Stimulated activated CD4-positive, alpha-beta T cell treated with anti-CD3 and anti-CD28 coated beads, TNF-alpha, amount 100 ng/mL, for 48 hours (primary cell): ENCODE measurements around the gene CBR4.

ENCODE experiments used
- DNase-seq, 3 donors: peaks; one replicate each; pipeline ENCODE4 v3.0.0-alpha.2; 2020; ENCODE audit warnings: low read depth in 3 of 3

The CBR4 gene

GRCh38 chr4:169033660-169034059 lies 23.6 kb upstream of the CBR4 start:
- no peak for DNase-seq

DNA sequence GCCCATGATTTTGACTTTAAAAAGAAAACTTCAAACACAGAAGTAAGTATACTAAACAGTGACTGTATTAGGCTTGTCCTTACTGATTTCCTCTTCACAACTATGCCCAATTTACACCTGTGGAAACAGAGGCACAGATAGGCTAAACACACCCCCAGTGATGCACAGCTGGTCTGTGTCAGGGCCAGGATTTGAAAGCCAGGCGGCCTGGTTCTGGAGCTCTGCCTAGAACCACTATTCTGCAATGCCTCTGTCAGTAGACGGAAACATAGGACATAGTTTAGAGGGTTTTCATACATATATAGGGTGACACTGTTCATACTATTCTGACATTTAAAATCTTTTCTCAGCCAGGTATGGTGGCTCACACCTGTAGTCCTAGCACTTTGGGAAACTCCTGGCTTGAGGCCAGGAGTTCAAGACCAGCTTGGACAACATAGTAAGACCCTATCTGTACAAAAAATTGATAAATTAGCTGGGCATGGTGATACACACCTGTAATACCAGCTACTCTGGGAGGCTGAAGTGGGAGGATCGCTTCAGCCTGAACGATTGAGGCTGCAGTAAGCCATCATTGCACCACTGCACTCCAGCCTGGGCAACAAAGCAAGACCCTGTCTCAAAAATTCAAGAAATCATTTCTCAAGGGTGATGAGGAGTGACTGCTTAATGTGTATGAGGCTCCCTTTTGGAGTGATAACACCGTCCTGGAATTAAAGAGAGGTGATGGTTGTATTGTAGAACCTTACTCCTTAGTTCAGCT lies 23.0 kb upstream of the CBR4 start:
- no peak for DNase-seq

DNA sequence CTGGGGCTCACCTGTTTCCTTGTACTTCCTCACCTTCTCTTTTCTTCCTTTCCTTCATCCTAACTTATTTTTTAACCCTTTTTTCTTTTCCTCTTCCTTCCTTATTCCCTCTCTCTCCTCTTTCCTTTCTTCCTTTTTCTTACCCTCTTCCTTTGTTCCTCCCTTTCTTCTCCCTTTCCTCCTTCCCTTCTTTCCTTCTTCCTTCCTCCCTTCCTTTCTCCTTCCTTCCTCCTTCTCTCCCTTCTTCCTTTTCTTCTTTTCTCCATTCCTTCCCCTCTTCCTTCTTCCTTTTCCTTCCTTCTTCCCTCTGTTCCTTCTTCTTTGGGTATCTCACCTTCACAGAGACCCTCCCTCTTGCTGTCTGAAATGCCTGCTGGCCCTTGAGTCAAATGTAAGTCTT lies 22.1 kb upstream of the CBR4 start:
- no peak for DNase-seq

- DNase-seq, result no peak
Observed at GRCh38 chr4:169031392-169031791, 21.3 kb upstream of the CBR4 start.

GRCh38 chr4:169030562-169030982 lies 20.5 kb upstream of the CBR4 start:
- DNase-seq, result no peak

- no peak for DNase-seq
Observed at GRCh38 chr4:169029947-169030346, 19.9 kb upstream of the CBR4 start.

DNA sequence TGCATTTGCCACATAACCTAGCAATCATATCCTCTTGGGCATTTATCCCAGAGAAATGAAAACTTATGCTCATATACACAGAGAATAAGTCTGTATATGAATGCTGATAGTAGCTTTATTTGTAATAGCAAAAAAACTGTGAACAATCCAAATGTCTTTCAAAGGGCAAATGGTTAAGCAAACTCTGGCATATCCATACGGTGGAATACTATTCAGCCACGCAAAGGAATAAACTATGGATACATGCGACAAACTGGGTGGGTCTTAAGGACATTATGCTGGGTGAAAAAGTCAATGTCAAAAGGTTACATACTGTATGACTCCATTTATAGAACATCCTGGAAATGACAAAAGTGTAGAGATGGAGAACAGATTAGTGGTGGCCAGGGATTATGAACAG lies 17.6 kb upstream of the CBR4 start:
- no peak for DNase-seq

DNA sequence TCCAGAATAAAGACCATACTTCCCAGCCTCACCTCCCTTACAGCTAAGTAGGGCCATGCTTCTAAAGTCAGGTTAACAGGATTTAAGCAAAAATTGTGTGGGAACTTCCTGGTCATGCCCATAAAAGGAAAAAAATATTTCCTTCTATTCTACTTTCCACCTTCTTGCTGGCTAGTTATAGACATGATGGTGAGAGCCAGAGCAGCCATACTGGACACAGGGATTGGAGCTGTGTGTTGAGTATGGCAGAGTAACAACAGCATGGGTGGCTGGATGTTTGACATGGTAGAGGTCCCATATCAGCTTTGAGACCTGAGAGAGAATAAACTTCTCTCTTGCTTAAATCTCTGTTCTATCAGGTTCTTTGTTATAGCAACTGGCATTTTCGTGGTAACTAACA lies 15.1 kb upstream of the CBR4 start:
- no peak for DNase-seq

GRCh38 chr4:169024762-169025161 lies 14.7 kb upstream of the CBR4 start:
- DNase-seq, result no peak

DNA sequence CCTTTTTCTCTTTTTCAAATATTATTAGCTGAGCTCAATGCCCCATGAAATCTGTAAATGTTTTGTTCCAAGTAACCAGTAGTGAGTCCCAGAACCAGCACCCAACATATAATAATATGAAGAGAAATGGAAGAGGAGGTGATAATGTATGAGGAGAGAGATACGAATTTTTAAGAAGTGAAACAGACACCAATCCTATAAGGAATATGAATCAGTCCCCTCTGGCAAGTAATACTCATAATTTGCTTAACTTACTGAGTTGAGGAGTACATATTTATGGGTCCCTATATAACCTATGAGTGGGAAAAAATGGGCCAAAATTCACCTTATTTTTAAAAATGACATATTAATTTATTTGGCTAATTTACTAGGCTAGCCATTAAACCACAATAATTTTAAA lies 8.4 kb upstream of the CBR4 start:
- DNase-seq, result no peak

GRCh38 chr4:169017971-169018370 lies 7.9 kb upstream of the CBR4 start:
- DNase-seq, result no peak

DNA sequence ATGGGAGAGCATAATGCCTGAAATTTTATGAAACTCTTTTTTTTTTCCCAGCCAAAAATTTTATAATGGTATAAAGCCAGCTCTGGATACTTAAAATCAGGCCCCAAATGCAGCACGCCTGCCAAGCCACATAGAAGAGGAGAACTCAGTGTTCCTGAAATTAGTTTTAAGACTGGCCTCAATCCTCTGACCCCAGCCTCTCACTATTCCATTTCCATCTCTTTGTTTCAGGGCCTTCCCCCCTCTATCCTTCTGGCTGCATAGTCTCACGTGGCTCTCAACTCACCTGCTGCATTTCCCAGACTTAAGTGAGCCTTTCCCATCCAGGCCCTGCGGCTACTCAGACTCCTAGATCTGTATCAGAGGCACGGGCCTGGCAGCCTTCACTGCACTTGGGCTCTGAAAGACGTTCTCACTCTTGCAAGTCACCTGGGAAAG lies 5.2 kb upstream of the CBR4 start:
- no peak for DNase-seq

- DNase-seq, result no peak
Observed at GRCh38 chr4:169014586-169014985, 4.5 kb upstream of the CBR4 start.

GRCh38 chr4:169013396-169013795 lies 3.3 kb upstream of the CBR4 start:
- no peak for DNase-seq

- no peak for DNase-seq
Observed at GRCh38 chr4:169012049-169012448, 2.0 kb upstream of the CBR4 start.

DNA sequence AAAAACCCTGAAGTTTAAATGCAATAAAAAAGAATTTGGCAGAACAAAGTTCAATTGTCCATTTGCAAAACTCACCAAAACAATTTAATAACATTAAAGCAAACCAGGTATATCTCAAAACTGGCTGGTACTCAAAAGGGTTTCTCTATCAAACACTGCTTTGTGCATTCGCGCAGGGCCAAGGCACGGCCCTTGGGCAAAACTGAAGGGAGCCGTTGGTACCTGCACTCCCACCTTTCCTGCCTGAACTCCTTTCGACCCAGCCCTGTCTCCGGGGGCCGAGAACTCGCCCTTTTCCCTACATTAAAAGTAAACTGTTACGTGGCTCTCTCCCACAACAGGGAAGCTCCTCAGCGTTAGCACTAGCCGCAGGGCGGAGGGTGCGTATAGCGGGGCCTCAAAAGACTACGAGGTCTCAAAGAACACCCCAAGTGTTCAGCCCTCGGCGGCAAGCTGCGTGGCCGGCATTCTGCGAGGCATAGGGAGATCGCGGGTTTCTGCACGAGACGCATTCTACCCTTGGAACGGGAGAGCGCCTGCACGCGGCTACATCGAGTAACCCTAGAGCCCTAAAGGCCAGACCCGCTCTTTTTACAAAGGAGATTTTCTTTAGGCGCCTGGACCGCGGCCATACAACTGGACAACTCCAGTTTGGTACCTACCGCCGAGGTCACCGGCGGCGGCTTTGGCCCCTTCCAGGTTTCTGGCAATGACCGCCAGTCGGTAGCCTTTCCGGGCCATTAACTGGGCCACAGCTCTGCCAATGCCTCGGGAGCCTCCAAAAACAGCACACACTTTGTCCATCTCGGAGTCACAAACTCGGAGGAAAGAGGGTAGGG lies 550 bp downstream of the CBR4 start:
- peak; percentile 12 to 29 (median 28) for DNase-seq

- no peak for DNase-seq
Observed at GRCh38 chr4:169005453-169006099, 4.5 kb downstream of the CBR4 start.

GRCh38 chr4:169000315-169000714 lies 9.7 kb downstream of the CBR4 start:
- no peak for DNase-seq

GRCh38 chr4:168999809-169000208 lies 10.2 kb downstream of the CBR4 start:
- no peak for DNase-seq

GRCh38 chr4:168998596-168998995 lies 11.5 kb downstream of the CBR4 start:
- DNase-seq, result no peak

- no peak for DNase-seq
Observed at GRCh38 chr4:168995537-168996295, 14.3 kb downstream of the CBR4 start.

DNA sequence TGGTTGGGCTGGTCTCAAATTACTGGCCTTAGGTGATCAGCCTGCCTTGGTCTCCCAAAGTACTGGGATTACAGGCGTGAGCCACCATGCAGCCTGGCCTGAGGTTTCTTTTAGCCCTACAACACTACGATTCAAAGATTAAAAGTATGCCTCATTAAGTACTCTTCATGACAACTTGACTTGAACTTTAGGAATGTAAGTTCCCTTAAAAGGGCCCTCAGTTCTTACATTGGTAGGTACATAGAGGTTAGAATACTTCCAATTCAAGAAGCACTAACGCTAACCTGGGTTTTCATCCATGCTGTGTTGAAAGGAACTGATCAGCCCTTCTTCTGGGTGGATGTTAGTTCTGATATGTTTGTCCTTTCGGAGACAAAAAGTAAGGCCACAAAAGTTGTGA lies 15.1 kb downstream of the CBR4 start:
- no peak for DNase-seq
